ENCODE results near the gene CAAP1.
"Not testable (repeated sequence)": the region's sequence is repeated elsewhere in the genome, so short reads cannot be mapped to it uniquely, and the experiment has no call there.

CAAP1 gene

GRCh38 chr9:26892251-26893029 lies at the start of gene CAAP1:
Gene CAAP1 (minus strand): TSS chr9:26892802. CDS start chr9:26892715, 87 bp downstream.
- peak; percentile 97 for DNase-seq

GRCh38 chr9:26940779-26941178 lies 48.2 kb upstream of the CAAP1 start:
- no peak for DNase-seq

GRCh38 chr9:26939955-26940711 lies 47.5 kb upstream of the CAAP1 start:
- DNase-seq, result no peak

GRCh38 chr9:26937816-26938371 lies 45.3 kb upstream of the CAAP1 start:
- DNase-seq, result no peak

GRCh38 chr9:26935847-26936246 lies 43.2 kb upstream of the CAAP1 start:
- no peak for DNase-seq

- no peak for DNase-seq
These were observed 36.4 kb upstream of the CAAP1 start for GRCh38 chr9:26928902-26929495.

- no peak for DNase-seq
These were observed 33.0 kb upstream of the CAAP1 start for GRCh38 chr9:26925609-26926008.

GRCh38 chr9:26919698-26920097 lies 27.1 kb upstream of the CAAP1 start:
- DNase-seq, result no peak

GRCh38 chr9:26913138-26913668 lies 20.6 kb upstream of the CAAP1 start:
- no peak for DNase-seq

GRCh38 chr9:26904671-26905070 lies 12.1 kb upstream of the CAAP1 start:
- DNase-seq, result no peak

GRCh38 chr9:26904070-26904469 lies 11.5 kb upstream of the CAAP1 start:
- DNase-seq, result no peak

- DNase-seq, result no peak
These were observed 551 bp upstream of the CAAP1 start for GRCh38 chr9:26893030-26893676.

GRCh38 chr9:26891726-26892125 lies 876 bp downstream of the CAAP1 start:
- no peak for DNase-seq

- DNase-seq, result no peak
These were observed 4.3 kb downstream of the CAAP1 start for GRCh38 chr9:26888271-26888670.

- DNase-seq, result no peak
These were observed 10.4 kb downstream of the CAAP1 start for GRCh38 chr9:26882154-26882553.

GRCh38 chr9:26880262-26880661 lies 12.3 kb downstream of the CAAP1 start:
- no peak for DNase-seq

GRCh38 chr9:26875155-26875554 lies 17.4 kb downstream of the CAAP1 start:
- DNase-seq, result not testable (repeated sequence)

GRCh38 chr9:26870292-26870691 lies 22.3 kb downstream of the CAAP1 start:
- DNase-seq, result no peak

- no peak for DNase-seq
These were observed 29.5 kb downstream of the CAAP1 start for GRCh38 chr9:26863074-26863473.

- no peak for DNase-seq
These were observed 36.1 kb downstream of the CAAP1 start for GRCh38 chr9:26856413-26857032.

- no peak for DNase-seq
These were observed 41.6 kb downstream of the CAAP1 start for GRCh38 chr9:26850995-26851394.

- DNase-seq, result no peak
These were observed 58.8 kb downstream of the CAAP1 start for GRCh38 chr9:26833792-26834191.

Data from activated effector memory CD4-positive, alpha-beta T cell treated with anti-CD3 and anti-CD28 coated beads, Interleukin-2, amount 50 U/mL, for 16 hours (primary cell).